Measurements from ENCODE around the gene ELFN1.
"Not testable (repeated sequence)": the region's sequence is repeated elsewhere in the genome, so short reads cannot be mapped to it uniquely, and the experiment has no call there.

The ELFN1 gene

GRCh38 chr7:1755783-1756625 is 85.9 kb downstream of the ELFN1 start:
- H3K27ac ChIP-seq (ENCODE audit: insufficient read depth, low read depth, low read length, poor library complexity, severe bottlenecking), result no peak overlapping the region
- H3K4me3 ChIP-seq (ENCODE audit: insufficient read depth, low read depth, low read length), result no peak overlapping the region
- 31 to 35% methylated on average over 12 of the region's 12 CpGs for WGBS, 2 experiments
- H3K9me3 ChIP-seq (ENCODE audit: control insufficient read depth, low read length), result no peaks in the 10 kb centered on the region
- H3K27me3 ChIP-seq (ENCODE audit: control insufficient read depth, insufficient read depth, low read length, poor library complexity, severe bottlenecking), result no peaks in the 10 kb centered on the region
- H3K4me1 ChIP-seq (ENCODE audit: control insufficient read depth, insufficient read depth, low read length), result no peaks in the 10 kb centered on the region
- H3K36me3 ChIP-seq (ENCODE audit: control insufficient read depth, insufficient read depth, low read length), result no peaks in the 10 kb centered on the region

GRCh38 chr7:1757601-1758000 is 87.5 kb downstream of the ELFN1 start:
- no peak overlapping the region for H3K27ac ChIP-seq (ENCODE audit: insufficient read depth, low read depth, low read length, poor library complexity, severe bottlenecking)
- H3K4me3 ChIP-seq (ENCODE audit: insufficient read depth, low read depth, low read length), result no peak overlapping the region
- WGBS, 2 experiments, result 91 to 95% methylated on average over 13 of the region's 13 CpGs
- H3K36me3 ChIP-seq (ENCODE audit: control insufficient read depth, insufficient read depth, low read length), result no peaks in the 10 kb centered on the region
- H3K27me3 ChIP-seq (ENCODE audit: control insufficient read depth, insufficient read depth, low read length, poor library complexity, severe bottlenecking), result no peaks in the 10 kb centered on the region
- H3K9me3 ChIP-seq (ENCODE audit: control insufficient read depth, low read length), result no peaks in the 10 kb centered on the region
- H3K4me1 ChIP-seq (ENCODE audit: control insufficient read depth, insufficient read depth, low read length), result no peaks in the 10 kb centered on the region

GRCh38 chr7:1758028-1758858 is 88.2 kb downstream of the ELFN1 start:
- Histone ChIP-seq H3K9me3 (ENCODE audit: control insufficient read depth, low read length) (no peaks in the 10 kb centered on the region), H3K27me3 (ENCODE audit: control insufficient read depth, insufficient read depth, low read length, poor library complexity, severe bottlenecking) (no peaks in the 10 kb centered on the region), H3K27ac (ENCODE audit: insufficient read depth, low read depth, low read length, poor library complexity, severe bottlenecking) (no peak overlapping the region), H3K4me1 (ENCODE audit: control insufficient read depth, insufficient read depth, low read length) (no peaks in the 10 kb centered on the region), H3K4me3 (ENCODE audit: insufficient read depth, low read depth, low read length) (no peak overlapping the region), H3K36me3 (ENCODE audit: control insufficient read depth, insufficient read depth, low read length) (no peaks in the 10 kb centered on the region)
- 86 to 87% methylated on average over 15 of the region's 15 CpGs for WGBS, 2 experiments

GRCh38 chr7:1758859-1759521 is 88.9 kb downstream of the ELFN1 start:
- Histone ChIP-seq H3K36me3 (ENCODE audit: control insufficient read depth, insufficient read depth, low read length) (no peaks in the 10 kb centered on the region), H3K9me3 (ENCODE audit: control insufficient read depth, low read length) (no peaks in the 10 kb centered on the region), H3K4me1 (ENCODE audit: control insufficient read depth, insufficient read depth, low read length) (no peaks in the 10 kb centered on the region), H3K27ac (ENCODE audit: insufficient read depth, low read depth, low read length, poor library complexity, severe bottlenecking) (no peak overlapping the region), H3K27me3 (ENCODE audit: control insufficient read depth, insufficient read depth, low read length, poor library complexity, severe bottlenecking) (no peaks in the 10 kb centered on the region), H3K4me3 (ENCODE audit: insufficient read depth, low read depth, low read length) (no peak overlapping the region)
- 91 to 92% methylated on average over 32 of the region's 32 CpGs for WGBS, 2 experiments

GRCh38 chr7:1761097-1761496 is 91.0 kb downstream of the ELFN1 start:
- Histone ChIP-seq H3K36me3 (ENCODE audit: control insufficient read depth, insufficient read depth, low read length) (no peaks in the 10 kb centered on the region), H3K27ac (ENCODE audit: insufficient read depth, low read depth, low read length, poor library complexity, severe bottlenecking) (no peak overlapping the region), H3K27me3 (ENCODE audit: control insufficient read depth, insufficient read depth, low read length, poor library complexity, severe bottlenecking) (no peaks in the 10 kb centered on the region), H3K4me1 (ENCODE audit: control insufficient read depth, insufficient read depth, low read length) (no peaks in the 10 kb centered on the region), H3K9me3 (ENCODE audit: control insufficient read depth, low read length) (no peaks in the 10 kb centered on the region), H3K4me3 (ENCODE audit: insufficient read depth, low read depth, low read length) (no peak overlapping the region)
- WGBS, 2 experiments, result 89 to 92% methylated on average over 12 to 13 of the region's 13 CpGs

- no peak overlapping the region for H3K27ac ChIP-seq (ENCODE audit: insufficient read depth, low read depth, low read length, poor library complexity, severe bottlenecking)
Observed at GRCh38 chr7:1761774-1762173, 91.7 kb downstream of the ELFN1 start.

GRCh38 chr7:1762238-1762945 is 92.3 kb downstream of the ELFN1 start:
- H3K4me1 ChIP-seq (ENCODE audit: control insufficient read depth, insufficient read depth, low read length), result no peaks in the 10 kb centered on the region
- no peaks in the 10 kb centered on the region for H3K9me3 ChIP-seq (ENCODE audit: control insufficient read depth, low read length)
- H3K27ac ChIP-seq (ENCODE audit: insufficient read depth, low read depth, low read length, poor library complexity, severe bottlenecking), result no peak overlapping the region
- 94 to 97% methylated on average over 30 of the region's 30 CpGs for WGBS, 2 experiments
- no peaks in the 10 kb centered on the region for H3K36me3 ChIP-seq (ENCODE audit: control insufficient read depth, insufficient read depth, low read length)
- H3K4me3 ChIP-seq (ENCODE audit: insufficient read depth, low read depth, low read length), result no peak overlapping the region
- H3K27me3 ChIP-seq (ENCODE audit: control insufficient read depth, insufficient read depth, low read length, poor library complexity, severe bottlenecking), result no peaks in the 10 kb centered on the region

More at GRCh38 chr7:1761774-1762173, 91.7 kb downstream of the ELFN1 start:
- Histone ChIP-seq H3K4me1 (ENCODE audit: control insufficient read depth, insufficient read depth, low read length) (no peaks in the 10 kb centered on the region), H3K36me3 (ENCODE audit: control insufficient read depth, insufficient read depth, low read length) (no peaks in the 10 kb centered on the region), H3K27me3 (ENCODE audit: control insufficient read depth, insufficient read depth, low read length, poor library complexity, severe bottlenecking) (no peaks in the 10 kb centered on the region), H3K4me3 (ENCODE audit: insufficient read depth, low read depth, low read length) (no peak overlapping the region), H3K9me3 (ENCODE audit: control insufficient read depth, low read length) (no peaks in the 10 kb centered on the region)
- 92 to 96% methylated on average over 9 to 11 of the region's 11 CpGs for WGBS, 2 experiments

GRCh38 chr7:1763033-1763432 is 93.0 kb downstream of the ELFN1 start:
- Histone ChIP-seq H3K27me3 (ENCODE audit: control insufficient read depth, insufficient read depth, low read length, poor library complexity, severe bottlenecking) (no peaks in the 10 kb centered on the region), H3K4me1 (ENCODE audit: control insufficient read depth, insufficient read depth, low read length) (no peaks in the 10 kb centered on the region), H3K4me3 (ENCODE audit: insufficient read depth, low read depth, low read length) (no peak overlapping the region), H3K9me3 (ENCODE audit: control insufficient read depth, low read length) (no peaks in the 10 kb centered on the region), H3K27ac (ENCODE audit: insufficient read depth, low read depth, low read length, poor library complexity, severe bottlenecking) (no peak overlapping the region), H3K36me3 (ENCODE audit: control insufficient read depth, insufficient read depth, low read length) (no peaks in the 10 kb centered on the region)
- WGBS, 2 experiments, result 95 to 96% methylated on average over 13 of the region's 13 CpGs

- not testable (repeated sequence) for H3K4me1 ChIP-seq (ENCODE audit: control insufficient read depth, insufficient read depth, low read length); H3K27me3 ChIP-seq (ENCODE audit: control insufficient read depth, insufficient read depth, low read length, poor library complexity, severe bottlenecking); H3K9me3 ChIP-seq (ENCODE audit: control insufficient read depth, low read length); H3K36me3 ChIP-seq (ENCODE audit: control insufficient read depth, insufficient read depth, low read length); H3K4me3 ChIP-seq (ENCODE audit: insufficient read depth, low read depth, low read length); H3K27ac ChIP-seq (ENCODE audit: insufficient read depth, low read depth, low read length, poor library complexity, severe bottlenecking)
- WGBS, 2 experiments, result 93 to 94% methylated on average over 11 of the region's 15 CpGs
Observed at GRCh38 chr7:1763911-1764310, 93.8 kb downstream of the ELFN1 start.
